ENCODE results near the gene ZFAND3.

- no peak for TF ChIP-seq CTCF (IDR thresholded peaks at IDR 0.05; ENCODE audit: low read length)
- TF ChIP-seq EZH2 (IDR thresholded peaks at IDR 0.05; ENCODE audit: borderline replicate concordance, low read length), result no peak
Observed at GRCh38 chr6:38095054-38095453, 275.5 kb downstream of the ZFAND3 start.

All from OCI-LY1 (cell line).